Coronary artery (tissue), 2 donors: ENCODE measurements around the gene REV1.
"Not testable (repeated sequence)": the region's sequence is repeated elsewhere in the genome, so short reads cannot be mapped to it uniquely, and the experiment has no call there.

Experiments
- DNase-seq: peaks from one replicate; pipeline ENCODE4 v3.0.0-alpha.2; 2017; ENCODE audit warnings: low spot score
- H3K27ac ChIP-seq, 2 donors: fragments of 200-600 bp; sonication (generic); one replicate each; pipeline ENCODE4 v1.5.1; 2016 to 2019
- H3K4me3 ChIP-seq: fragments of 200-600 bp; sonication (generic); 2 replicates; pipeline ENCODE4 v1.5.1; 2016; ENCODE audit warnings: mild to moderate bottlenecking, moderate library complexity
- CTCF ChIP-seq: fragments of 200-600 bp; sonication (generic); IDR thresholded peaks from one replicate; pipeline ENCODE4 v1.5.1; 2019; ENCODE audit warnings: antibody characterized with exemption

The REV1 gene

GRCh38 chr2:99356853-99357252 is 133.0 kb downstream of the REV1 start:
- no peak for TF ChIP-seq CTCF
- no peak for DNase-seq
- no peak overlapping the region for H3K27ac ChIP-seq
- no peak overlapping the region for H3K4me3 ChIP-seq

- H3K27ac ChIP-seq, DNase-seq, H3K4me3 ChIP-seq: not testable (repeated sequence)
These were observed 135.0 kb downstream of the REV1 start for GRCh38 chr2:99354825-99355224.

GRCh38 chr2:99354070-99354469 is 135.7 kb downstream of the REV1 start:
- Histone ChIP-seq H3K27ac (no peak overlapping the region), H3K4me3 (no peak overlapping the region)
- DNase-seq: no peak
- TF ChIP-seq CTCF: no peak
